WERI-Rb-1 (cell line): ENCODE measurements around the gene HIVEP1.

Source experiments
- DNase-seq: peaks from one replicate; pipeline ENCODE4 v3.0.0-alpha.2; 2020
- H3K27ac ChIP-seq: fragments of 250-450 bp; sonication (Bioruptor Pico); 2 replicates; pipeline ENCODE4 v1.5.1; 2020; ENCODE audit warnings: mild to moderate bottlenecking, moderate library complexity
- H3K27me3 ChIP-seq: fragments of 250-450 bp; sonication (Bioruptor Pico); 2 replicates; pipeline ENCODE4 v1.5.1; 2021; ENCODE audit warnings: mild to moderate bottlenecking, low read depth, moderate library complexity; ENCODE audit not compliant: insufficient read depth, severe bottlenecking
- H3K36me3 ChIP-seq: fragments of 250-450 bp; sonication (Bioruptor Pico); 2 replicates; pipeline ENCODE4 v1.5.1; 2020; ENCODE audit warnings: mild to moderate bottlenecking, moderate library complexity
- H3K4me3 ChIP-seq: 2 replicates; pipeline ENCODE4 v1.5.1; 2011; ENCODE audit warnings: low read depth, mild to moderate bottlenecking, control low read depth, low read length
- H3K9me3 ChIP-seq: fragments of 250-450 bp; sonication (Bioruptor Pico); 2 replicates; pipeline ENCODE4 v1.5.1; 2021; ENCODE audit warnings: mild to moderate bottlenecking, moderate library complexity; ENCODE audit not compliant: severe bottlenecking
- TF ChIP-seq, protein P1 (sequence below): IDR thresholded peaks from 2 replicates; pipeline ENCODE4 v1.5.1; 2011; ENCODE audit warnings: low read depth, mild to moderate bottlenecking, control low read depth, inconsistent platforms, low read length

The HIVEP1 gene

DNA sequence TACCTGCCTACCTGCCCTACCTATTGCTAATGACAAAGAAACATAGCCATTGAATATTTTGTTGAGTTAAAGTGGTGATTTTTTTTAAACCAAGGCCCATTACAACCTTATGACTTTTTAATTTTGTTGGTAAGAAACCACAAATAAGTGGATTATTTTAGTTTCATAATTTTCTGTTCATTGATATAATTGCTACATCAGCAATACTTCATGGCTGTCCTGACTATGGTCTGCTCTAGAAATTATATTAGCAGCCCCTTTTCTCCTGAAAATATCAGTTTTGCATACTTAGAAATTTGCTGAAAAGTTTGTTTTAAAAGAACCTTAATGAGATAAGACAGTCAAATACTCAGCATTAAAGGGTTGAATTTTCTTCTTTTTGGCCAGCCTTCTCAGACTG lies 106.5 kb downstream of the HIVEP1 start:
- H3K9me3 ChIP-seq: peaks cover 6% of the 10 kb centered on the region
- H3K27ac ChIP-seq: no peak overlapping the region
- DNase-seq: no peak
- TF ChIP-seq, protein P1, sequence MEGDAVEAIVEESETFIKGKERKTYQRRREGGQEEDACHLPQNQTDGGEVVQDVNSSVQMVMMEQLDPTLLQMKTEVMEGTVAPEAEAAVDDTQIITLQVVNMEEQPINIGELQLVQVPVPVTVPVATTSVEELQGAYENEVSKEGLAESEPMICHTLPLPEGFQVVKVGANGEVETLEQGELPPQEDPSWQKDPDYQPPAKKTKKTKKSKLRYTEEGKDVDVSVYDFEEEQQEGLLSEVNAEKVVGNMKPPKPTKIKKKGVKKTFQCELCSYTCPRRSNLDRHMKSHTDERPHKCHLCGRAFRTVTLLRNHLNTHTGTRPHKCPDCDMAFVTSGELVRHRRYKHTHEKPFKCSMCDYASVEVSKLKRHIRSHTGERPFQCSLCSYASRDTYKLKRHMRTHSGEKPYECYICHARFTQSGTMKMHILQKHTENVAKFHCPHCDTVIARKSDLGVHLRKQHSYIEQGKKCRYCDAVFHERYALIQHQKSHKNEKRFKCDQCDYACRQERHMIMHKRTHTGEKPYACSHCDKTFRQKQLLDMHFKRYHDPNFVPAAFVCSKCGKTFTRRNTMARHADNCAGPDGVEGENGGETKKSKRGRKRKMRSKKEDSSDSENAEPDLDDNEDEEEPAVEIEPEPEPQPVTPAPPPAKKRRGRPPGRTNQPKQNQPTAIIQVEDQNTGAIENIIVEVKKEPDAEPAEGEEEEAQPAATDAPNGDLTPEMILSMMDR: no peak
- peaks cover 23% of the 10 kb centered on the region for H3K36me3 ChIP-seq
- H3K4me3 ChIP-seq: no peak overlapping the region
- no peaks in the 10 kb centered on the region for H3K27me3 ChIP-seq

DNA sequence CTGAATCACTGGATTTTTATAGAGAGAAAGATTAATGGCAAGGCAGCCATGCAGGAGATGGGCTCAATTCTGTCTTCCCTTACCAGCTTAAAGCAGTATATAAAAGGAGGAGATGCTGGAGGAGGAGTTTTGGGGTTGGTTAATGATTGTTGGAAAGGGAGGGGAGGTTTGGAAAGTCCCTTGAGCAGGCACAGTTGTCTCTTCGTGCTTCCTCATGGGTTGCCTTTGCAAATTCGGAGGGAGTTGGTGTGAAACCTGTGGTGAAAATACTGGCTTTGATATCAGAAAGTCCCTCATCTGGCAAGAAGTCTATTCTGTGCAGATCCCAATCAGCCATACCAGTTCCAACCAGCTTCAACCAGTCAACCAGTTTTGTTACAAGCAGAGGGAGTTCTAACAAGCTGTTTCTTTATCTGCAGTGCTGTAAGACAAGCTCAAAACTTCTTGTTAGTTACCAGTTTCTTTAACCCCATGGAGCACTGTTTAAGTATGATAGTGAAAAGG lies 107.0 kb downstream of the HIVEP1 start:
- Histone ChIP-seq H3K27ac (no peak overlapping the region), H3K36me3 (peaks cover 23% of the 10 kb centered on the region), H3K4me3 (no peak overlapping the region), H3K9me3 (peaks cover 6% of the 10 kb centered on the region), H3K27me3 (no peaks in the 10 kb centered on the region)
- TF ChIP-seq, protein P1: no peak
- no peak for DNase-seq

DNA sequence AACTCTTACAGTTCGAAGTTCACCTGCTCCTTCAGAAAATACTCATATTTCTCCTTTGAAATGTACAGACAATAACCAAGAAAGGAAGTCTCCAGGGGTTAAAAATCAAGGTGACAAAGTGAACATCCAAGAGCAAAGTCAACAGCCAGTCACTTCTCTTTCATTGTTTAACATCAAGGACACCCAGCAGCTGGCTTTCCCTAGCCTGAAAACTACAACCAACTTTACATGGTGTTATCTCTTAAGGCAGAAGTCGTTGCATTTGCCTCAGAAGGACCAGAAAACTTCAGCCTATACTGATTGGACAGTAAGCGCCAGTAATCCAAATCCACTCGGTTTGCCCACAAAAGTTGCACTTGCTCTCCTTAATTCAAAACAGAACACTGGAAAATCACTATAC lies 113.3 kb downstream of the HIVEP1 start:
- H3K27me3 ChIP-seq: no peaks in the 10 kb centered on the region
- DNase-seq: no peak
- TF ChIP-seq, protein P1: no peak
- H3K36me3 ChIP-seq: peaks cover 23% of the 10 kb centered on the region
- no peak overlapping the region for H3K4me3 ChIP-seq
- H3K9me3 ChIP-seq: no peaks in the 10 kb centered on the region
- no peak overlapping the region for H3K27ac ChIP-seq

DNA sequence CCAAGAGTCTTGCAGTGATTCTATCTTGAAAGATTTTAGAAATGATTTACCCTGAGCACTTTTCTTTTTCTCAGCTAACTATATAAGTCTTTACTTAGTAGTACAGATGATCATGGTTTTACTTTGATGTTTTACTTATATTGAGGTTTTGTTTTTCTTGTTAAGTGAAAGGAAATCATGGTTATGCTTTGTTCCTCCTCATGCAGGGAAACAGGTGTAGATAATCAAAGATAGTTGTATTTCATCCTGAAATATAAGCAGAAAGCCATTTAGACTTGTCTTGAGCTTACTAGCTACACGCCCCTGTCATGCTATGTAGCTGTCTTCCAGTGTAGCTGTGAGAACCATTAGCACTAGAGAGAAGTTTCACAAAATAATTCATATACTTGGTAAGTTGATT lies 113.9 kb downstream of the HIVEP1 start:
- DNase-seq: no peak
- Histone ChIP-seq H3K27me3 (no peaks in the 10 kb centered on the region), H3K27ac (no peak overlapping the region), H3K4me3 (no peak overlapping the region), H3K36me3 (peaks cover 17% of the 10 kb centered on the region), H3K9me3 (no peaks in the 10 kb centered on the region)
- TF ChIP-seq, protein P1: no peak

- no peak overlapping the region for H3K27ac ChIP-seq
- DNase-seq: no peak
- TF ChIP-seq, protein P1: no peak
- H3K4me3 ChIP-seq: no peak overlapping the region
- H3K9me3 ChIP-seq: no peaks in the 10 kb centered on the region
- H3K27me3 ChIP-seq: no peaks in the 10 kb centered on the region
- peaks cover 4% of the 10 kb centered on the region for H3K36me3 ChIP-seq
Observed at GRCh38 chr6:12129523-12129922, 117.4 kb downstream of the HIVEP1 start.
